OCI-LY3 (cell line): ENCODE data around the gene PLEKHD1.

Experiments
- H2AFZ ChIP-seq: fragments of 200-600, 300-600 bp; shearing (Covaris generic); 2 replicates; pipeline ENCODE4 v1.6.0; 2014; ENCODE audit warnings: antibody characterized with exemption, low read depth, low read length
- H3K27ac ChIP-seq: fragments of 200-600, 300-600 bp; sonication (generic); 2 replicates; pipeline ENCODE4 v1.5.1; 2014; ENCODE audit warnings: mild to moderate bottlenecking, low read length, moderate library complexity, mixed read lengths
- H3K27me3 ChIP-seq: fragments of 200-600, 300-600 bp; sonication (generic); 2 replicates; pipeline ENCODE4 v1.6.1; 2014; ENCODE audit warnings: low read depth, low read length, mixed read lengths
- H3K36me3 ChIP-seq: fragments of 200-600, 300-600 bp; sonication (generic); replicated peaks from 2 replicates; pipeline ENCODE3; 2014; ENCODE audit warnings: low read depth, low read length, mixed read lengths
- H3K4me1 ChIP-seq: fragments of 300-600, 200-600 bp; sonication (generic); 2 replicates; pipeline ENCODE4 v1.6.1; 2014; ENCODE audit warnings: low read length, mixed read lengths
- H3K4me2 ChIP-seq: fragments of 200-600, 300-600 bp; sonication (generic); 2 replicates; pipeline ENCODE4 v1.6.1; 2014; ENCODE audit warnings: low read length, mixed read lengths
- H3K4me3 ChIP-seq: fragments of 300-600, 200-600 bp; sonication (generic); 2 replicates; pipeline ENCODE4 v1.5.1; 2014; ENCODE audit warnings: antibody characterized with exemption, mild to moderate bottlenecking, low read length, moderate library complexity
- H3K79me2 ChIP-seq: fragments of 300-600, 200-600 bp; shearing (Covaris generic); 2 replicates; pipeline ENCODE4 v1.6.1; 2014; ENCODE audit warnings: mild to moderate bottlenecking, low read length, mixed read lengths
- H3K9ac ChIP-seq: fragments of 300-600, 200-600 bp; shearing (Covaris generic); 2 replicates; pipeline ENCODE4 v1.6.0; 2014; ENCODE audit warnings: mild to moderate bottlenecking, low read length, moderate library complexity
- H3K9me3 ChIP-seq: fragments of 200-600, 300-600 bp; shearing (Covaris generic); 2 replicates; pipeline ENCODE4 v1.6.1; 2014; ENCODE audit warnings: low read length, mixed read lengths; ENCODE audit not compliant: insufficient read depth
- H4K20me1 ChIP-seq: fragments of 200-600, 300-600 bp; sonication (generic); 2 replicates; pipeline ENCODE4 v1.6.1; 2016; ENCODE audit warnings: low read length, mixed read lengths; ENCODE audit not compliant: insufficient read depth
- EZH2phosphoT487 ChIP-seq: fragments of 200-600 bp; shearing (Covaris generic); IDR thresholded peaks from 2 replicates; pipeline ENCODE4 v1.6.1; 2018; ENCODE audit warnings: antibody characterized with exemption, mixed run types, low read depth
- TF ChIP-seq, protein P1 (sequence below): fragments of 200-600, 300-600 bp; sonication (generic); IDR thresholded peaks from 2 replicates; pipeline ENCODE4 v1.5.1; 2014; ENCODE audit warnings: antibody characterized with exemption, low read length, low read depth

PLEKHD1 gene

GRCh38 chr14:69460093-69460701 is 24.3 kb upstream of the PLEKHD1 start:
- no peaks in the 10 kb centered on the region for H3K4me1 ChIP-seq
- H3K9ac ChIP-seq, result no peak overlapping the region
- H3K27ac ChIP-seq, result no peak overlapping the region
- no peaks in the 10 kb centered on the region for H4K20me1 ChIP-seq
- no peak overlapping the region for H3K4me3 ChIP-seq
- no peak overlapping the region for H2AFZ ChIP-seq
- H3K27me3 ChIP-seq, result no peaks in the 10 kb centered on the region
- H3K9me3 ChIP-seq, result no peaks in the 10 kb centered on the region
- no peak overlapping the region for H3K4me2 ChIP-seq
- TF ChIP-seq, protein P1, sequence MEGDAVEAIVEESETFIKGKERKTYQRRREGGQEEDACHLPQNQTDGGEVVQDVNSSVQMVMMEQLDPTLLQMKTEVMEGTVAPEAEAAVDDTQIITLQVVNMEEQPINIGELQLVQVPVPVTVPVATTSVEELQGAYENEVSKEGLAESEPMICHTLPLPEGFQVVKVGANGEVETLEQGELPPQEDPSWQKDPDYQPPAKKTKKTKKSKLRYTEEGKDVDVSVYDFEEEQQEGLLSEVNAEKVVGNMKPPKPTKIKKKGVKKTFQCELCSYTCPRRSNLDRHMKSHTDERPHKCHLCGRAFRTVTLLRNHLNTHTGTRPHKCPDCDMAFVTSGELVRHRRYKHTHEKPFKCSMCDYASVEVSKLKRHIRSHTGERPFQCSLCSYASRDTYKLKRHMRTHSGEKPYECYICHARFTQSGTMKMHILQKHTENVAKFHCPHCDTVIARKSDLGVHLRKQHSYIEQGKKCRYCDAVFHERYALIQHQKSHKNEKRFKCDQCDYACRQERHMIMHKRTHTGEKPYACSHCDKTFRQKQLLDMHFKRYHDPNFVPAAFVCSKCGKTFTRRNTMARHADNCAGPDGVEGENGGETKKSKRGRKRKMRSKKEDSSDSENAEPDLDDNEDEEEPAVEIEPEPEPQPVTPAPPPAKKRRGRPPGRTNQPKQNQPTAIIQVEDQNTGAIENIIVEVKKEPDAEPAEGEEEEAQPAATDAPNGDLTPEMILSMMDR, result peak; percentile 86
- TF ChIP-seq EZH2phosphoT487, result no peak
- H3K79me2 ChIP-seq, result no peaks in the 10 kb centered on the region
- H3K36me3 ChIP-seq, result peaks cover 22% of the 10 kb centered on the region

DNA sequence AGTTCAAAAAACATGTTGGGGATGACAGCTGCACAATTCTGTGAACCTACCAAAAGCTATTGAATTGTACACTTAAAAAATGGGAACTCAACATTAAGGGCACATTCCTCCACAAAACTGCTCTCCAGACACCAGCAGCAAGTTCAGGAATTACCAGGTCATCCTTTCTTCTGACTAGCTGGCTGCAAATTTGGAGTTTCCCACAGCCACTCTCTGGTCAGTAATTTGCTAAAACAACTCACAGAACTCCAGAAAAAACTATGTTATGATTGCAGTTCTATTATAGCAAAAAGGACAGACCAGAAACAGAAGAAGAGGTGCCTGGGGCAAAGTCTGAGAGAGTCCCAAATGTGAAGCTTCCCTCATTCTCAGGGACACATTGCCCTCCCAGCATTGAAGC is 20.1 kb upstream of the PLEKHD1 start:
- TF ChIP-seq EZH2phosphoT487, result no peak
- TF ChIP-seq, protein P1, result no peak
- H3K27ac ChIP-seq, result no peak overlapping the region
- no peak overlapping the region for H2AFZ ChIP-seq
- H3K9me3 ChIP-seq, result no peaks in the 10 kb centered on the region
- no peaks in the 10 kb centered on the region for H4K20me1 ChIP-seq
- H3K27me3 ChIP-seq, result no peaks in the 10 kb centered on the region
- H3K9ac ChIP-seq, result no peak overlapping the region
- no peak overlapping the region for H3K4me2 ChIP-seq
- no peaks in the 10 kb centered on the region for H3K4me1 ChIP-seq
- H3K4me3 ChIP-seq, result no peak overlapping the region
- peaks cover 10% of the 10 kb centered on the region for H3K36me3 ChIP-seq
- H3K79me2 ChIP-seq, result no peaks in the 10 kb centered on the region

GRCh38 chr14:69464829-69465228 is 19.7 kb upstream of the PLEKHD1 start:
- no peak overlapping the region for H3K9ac ChIP-seq
- no peak overlapping the region for H2AFZ ChIP-seq
- peaks cover 10% of the 10 kb centered on the region for H3K36me3 ChIP-seq
- no peaks in the 10 kb centered on the region for H3K4me1 ChIP-seq
- H3K79me2 ChIP-seq, result no peaks in the 10 kb centered on the region
- H3K4me3 ChIP-seq, result no peak overlapping the region
- TF ChIP-seq EZH2phosphoT487, result no peak
- TF ChIP-seq, protein P1, result no peak
- H4K20me1 ChIP-seq, result no peaks in the 10 kb centered on the region
- H3K9me3 ChIP-seq, result no peaks in the 10 kb centered on the region
- H3K4me2 ChIP-seq, result no peak overlapping the region
- H3K27me3 ChIP-seq, result no peaks in the 10 kb centered on the region
- no peak overlapping the region for H3K27ac ChIP-seq

- Histone ChIP-seq H3K36me3 (no peaks in the 10 kb centered on the region), H3K9ac (no peak overlapping the region), H3K9me3 (no peaks in the 10 kb centered on the region), H3K4me3 (no peak overlapping the region), H4K20me1 (no peaks in the 10 kb centered on the region), H3K79me2 (no peaks in the 10 kb centered on the region), H3K27me3 (0 out of 2 replicates have a peak, but pooled peaks cover 5% of the 10 kb centered on the region), H3K4me1 (no peaks in the 10 kb centered on the region), H2AFZ (no peak overlapping the region), H3K4me2 (no peak overlapping the region), H3K27ac (no peak overlapping the region)
- TF ChIP-seq EZH2phosphoT487, result no peak
- TF ChIP-seq, protein P1, result no peak
These were observed 15.6 kb upstream of the PLEKHD1 start for GRCh38 chr14:69468949-69469348.
